Liver (tissue), 3 donors: ENCODE data around the gene ARHGAP6.

ENCODE experiments used
- CTCF ChIP-seq: fragments of 150-350 bp; IDR thresholded peaks from 2 replicates; pipeline ENCODE4 v1.5.1; 2017; ENCODE audit warnings: improper control_type of control experiment, low read depth, low read length; ENCODE audit not compliant: missing input control
- FOXA1 ChIP-seq: IDR thresholded peaks from 2 replicates; pipeline ENCODE4 v1.6.1; 2016; ENCODE audit warnings: antibody characterized with exemption
- GABPA ChIP-seq, 2 donors: IDR thresholded peaks in 1 of 2; conservative IDR thresholded peaks in 1 of 2; 2 replicates each; pipeline ENCODE4 v1.6.1; 2016; ENCODE audit warnings: antibody characterized with exemption in 2 of 2, mild to moderate bottlenecking in 1 of 2, moderate library complexity in 1 of 2
- JUND ChIP-seq, 2 donors: IDR thresholded peaks; 2 replicates each; pipeline ENCODE4 v1.6.1; 2016; ENCODE audit warnings: antibody characterized with exemption in 2 of 2
- MAX ChIP-seq: IDR thresholded peaks from 2 replicates; pipeline ENCODE4 v1.6.1; 2016; ENCODE audit warnings: antibody characterized with exemption
- NR2F2 ChIP-seq: IDR thresholded peaks from 2 replicates; pipeline ENCODE4 v1.6.1; 2016; ENCODE audit warnings: antibody characterized with exemption
- RAD21 ChIP-seq, 2 donors: IDR thresholded peaks; 2 replicates each; pipeline ENCODE4 v1.6.1; 2016; ENCODE audit warnings: antibody characterized with exemption in 2 of 2, mild to moderate bottlenecking in 2 of 2
- TF ChIP-seq, protein P1 (sequence below): IDR thresholded peaks from 2 replicates; pipeline ENCODE4 v1.6.1; 2016; ENCODE audit warnings: antibody characterized with exemption
- donor health status: healthy.
- donor health status: healthy.

- TF ChIP-seq RAD21 (IDR thresholded peaks at IDR 0.05) (no peak), JUND (IDR thresholded peaks at IDR 0.05) (no peak), MAX (no peak), CTCF (no peak), NR2F2 (no peak), GABPA (IDR thresholded peaks at IDR 0.05 in 1 of 2, conservative IDR thresholded peaks at IDR 0.05 in 1 of 2) (no peak), FOXA1 (no peak)
- TF ChIP-seq, protein P1, sequence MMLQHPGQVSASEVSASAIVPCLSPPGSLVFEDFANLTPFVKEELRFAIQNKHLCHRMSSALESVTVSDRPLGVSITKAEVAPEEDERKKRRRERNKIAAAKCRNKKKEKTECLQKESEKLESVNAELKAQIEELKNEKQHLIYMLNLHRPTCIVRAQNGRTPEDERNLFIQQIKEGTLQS: no peak
Observed at GRCh38 chrX:11462136-11462535, 203.6 kb downstream of the ARHGAP6 start.
